ENCODE measurements around the gene SPAG8. TPM values are rescaled to one million over a fixed set of nuclear protein-coding genes. Genes with fewer than 3 reads are reported as not detected.

The SPAG8 gene
- total RNA-seq, 1 donor from 2014 or later = 3.7 TPM

GRCh38 chr9:35808433-35808832 lies 3.6 kb downstream of the SPAG8 start:
- no peak for DNase-seq

GRCh38 chr9:35806101-35806500 lies 6.0 kb downstream of the SPAG8 start:
- DNase-seq = no peak

- no peak for DNase-seq
These were observed 10.5 kb downstream of the SPAG8 start for GRCh38 chr9:35801328-35802128.

- DNase-seq = no peak
These were observed 11.5 kb downstream of the SPAG8 start for GRCh38 chr9:35800530-35800929.

- no peak for DNase-seq
These were observed 13.2 kb downstream of the SPAG8 start for GRCh38 chr9:35798658-35799374.

GRCh38 chr9:35797311-35798109 lies 14.6 kb downstream of the SPAG8 start:
- DNase-seq = no peak

- DNase-seq = no peak
These were observed 16.4 kb downstream of the SPAG8 start for GRCh38 chr9:35795695-35796094.

- DNase-seq = no peak
These were observed 18.6 kb downstream of the SPAG8 start for GRCh38 chr9:35793461-35793860.

- DNase-seq = no peak
These were observed 19.2 kb downstream of the SPAG8 start for GRCh38 chr9:35792826-35793225.

- DNase-seq = no peak
These were observed 19.8 kb downstream of the SPAG8 start for GRCh38 chr9:35792024-35792813.

- DNase-seq = peak; percentile 65
These were observed 20.7 kb downstream of the SPAG8 start, which contains the start of gene NPR2 for GRCh38 chr9:35791297-35791921. Gene NPR2, plus strand, starts transcription at chr9:35791591. Its CDS starts 818 bp downstream, at chr9:35792409.

GRCh38 chr9:35790385-35791296 lies 21.4 kb downstream of the SPAG8 start:
- DNase-seq = peak; percentile 94

- DNase-seq = no peak
These were observed 22.1 kb downstream of the SPAG8 start for GRCh38 chr9:35790025-35790384.

GRCh38 chr9:35789541-35789940 lies 22.5 kb downstream of the SPAG8 start:
- DNase-seq = no peak

- DNase-seq = no peak
These were observed 28.6 kb downstream of the SPAG8 start for GRCh38 chr9:35783418-35783817.

GRCh38 chr9:35781066-35781465 lies 31.0 kb downstream of the SPAG8 start:
- no peak for DNase-seq

GRCh38 chr9:35778496-35778895 lies 33.6 kb downstream of the SPAG8 start:
- DNase-seq = no peak

GRCh38 chr9:35776018-35776417 lies 36.0 kb downstream of the SPAG8 start:
- DNase-seq = peak; percentile 15

GRCh38 chr9:35774907-35775635 lies 37.0 kb downstream of the SPAG8 start:
- DNase-seq = no peak

GRCh38 chr9:35771943-35772342 lies 40.1 kb downstream of the SPAG8 start:
- DNase-seq = no peak

Data from tongue (tissue), 2 donors.